Activated naive CD8-positive, alpha-beta T cell (primary cell): ENCODE results near the gene DOCK1.

Experiments used
- H3K27ac Mint-ChIP-seq: one replicate; pipeline ENCODE4 v1.8.0; 2021; ENCODE audit warnings: mixed read lengths
- H3K27me3 Mint-ChIP-seq: one replicate; pipeline ENCODE4 v1.8.0; 2021; ENCODE audit warnings: mixed read lengths
- H3K36me3 Mint-ChIP-seq: one replicate; pipeline ENCODE4 v1.8.0; 2021; ENCODE audit warnings: mixed read lengths
- H3K4me1 Mint-ChIP-seq: one replicate; pipeline ENCODE4 v1.8.0; 2021; ENCODE audit warnings: low read depth, mixed read lengths
- H3K4me3 Mint-ChIP-seq: one replicate; pipeline ENCODE4 v1.8.0; 2021; ENCODE audit warnings: mild to moderate bottlenecking, mixed read lengths
- H3K9me3 Mint-ChIP-seq: one replicate; pipeline ENCODE4 v1.8.0; 2021; ENCODE audit warnings: low read depth, mixed read lengths

The DOCK1 gene

GRCh38 chr10:126972635-126973414, 67.6 kb downstream of the DOCK1 start:
- no peaks in the 10 kb centered on the region for H3K9me3 Mint-ChIP-seq
- no peaks in the 10 kb centered on the region for H3K27me3 Mint-ChIP-seq
- H3K4me3 Mint-ChIP-seq, result no peak overlapping the region
- H3K36me3 Mint-ChIP-seq, result no peaks in the 10 kb centered on the region
- no peaks in the 10 kb centered on the region for H3K4me1 Mint-ChIP-seq
- no peak overlapping the region for H3K27ac Mint-ChIP-seq

- Mint-ChIP-seq H3K27me3 (no peaks in the 10 kb centered on the region), H3K36me3 (no peaks in the 10 kb centered on the region), H3K9me3 (no peaks in the 10 kb centered on the region), H3K4me1 (no peaks in the 10 kb centered on the region), H3K4me3 (no peak overlapping the region), H3K27ac (no peak overlapping the region)
Measured at GRCh38 chr10:126975221-126975620, 70.0 kb downstream of the DOCK1 start.

GRCh38 chr10:126977216-126977615, 72.0 kb downstream of the DOCK1 start:
- Mint-ChIP-seq H3K4me1 (no peaks in the 10 kb centered on the region), H3K4me3 (no peak overlapping the region), H3K36me3 (no peaks in the 10 kb centered on the region), H3K27me3 (no peaks in the 10 kb centered on the region), H3K27ac (no peak overlapping the region), H3K9me3 (no peaks in the 10 kb centered on the region)

GRCh38 chr10:126979311-126979710, 74.1 kb downstream of the DOCK1 start:
- H3K36me3 Mint-ChIP-seq, result no peaks in the 10 kb centered on the region

GRCh38 chr10:126993208-126993607, 88.0 kb downstream of the DOCK1 start:
- no peaks in the 10 kb centered on the region for H3K36me3 Mint-ChIP-seq
- H3K4me1 Mint-ChIP-seq, result no peaks in the 10 kb centered on the region
- no peaks in the 10 kb centered on the region for H3K27me3 Mint-ChIP-seq
- no peaks in the 10 kb centered on the region for H3K9me3 Mint-ChIP-seq
- no peak overlapping the region for H3K27ac Mint-ChIP-seq
- H3K4me3 Mint-ChIP-seq, result no peak overlapping the region

More at GRCh38 chr10:126979311-126979710, 74.1 kb downstream of the DOCK1 start:
- H3K27me3 Mint-ChIP-seq, result no peaks in the 10 kb centered on the region
- H3K27ac Mint-ChIP-seq, result no peak overlapping the region
- H3K9me3 Mint-ChIP-seq, result no peaks in the 10 kb centered on the region
- H3K4me1 Mint-ChIP-seq, result no peaks in the 10 kb centered on the region
- H3K4me3 Mint-ChIP-seq, result no peak overlapping the region

- H3K9me3 Mint-ChIP-seq, result peaks cover 4% of the 10 kb centered on the region
- no peaks in the 10 kb centered on the region for H3K27me3 Mint-ChIP-seq
- no peak overlapping the region for H3K27ac Mint-ChIP-seq
- H3K4me1 Mint-ChIP-seq, result no peaks in the 10 kb centered on the region
- no peaks in the 10 kb centered on the region for H3K36me3 Mint-ChIP-seq
- no peak overlapping the region for H3K4me3 Mint-ChIP-seq
Measured at GRCh38 chr10:126997801-126998590, 92.8 kb downstream of the DOCK1 start.

- no peak overlapping the region for H3K4me3 Mint-ChIP-seq
- H3K27ac Mint-ChIP-seq, result no peak overlapping the region
- H3K27me3 Mint-ChIP-seq, result no peaks in the 10 kb centered on the region
- H3K36me3 Mint-ChIP-seq, result no peaks in the 10 kb centered on the region
- H3K4me1 Mint-ChIP-seq, result no peaks in the 10 kb centered on the region
- peaks cover 4% of the 10 kb centered on the region for H3K9me3 Mint-ChIP-seq
Measured at GRCh38 chr10:127000598-127000997, 95.4 kb downstream of the DOCK1 start.

- peaks cover 4% of the 10 kb centered on the region for H3K9me3 Mint-ChIP-seq
- no peaks in the 10 kb centered on the region for H3K4me1 Mint-ChIP-seq
- H3K4me3 Mint-ChIP-seq, result no peak overlapping the region
- H3K36me3 Mint-ChIP-seq, result no peaks in the 10 kb centered on the region
- H3K27ac Mint-ChIP-seq, result no peak overlapping the region
- no peaks in the 10 kb centered on the region for H3K27me3 Mint-ChIP-seq
Measured at GRCh38 chr10:127003032-127003685, 97.9 kb downstream of the DOCK1 start.

- Mint-ChIP-seq H3K36me3 (no peaks in the 10 kb centered on the region), H3K4me1 (no peaks in the 10 kb centered on the region), H3K27me3 (peaks cover 2% of the 10 kb centered on the region), H3K4me3 (no peak overlapping the region), H3K9me3 (no peaks in the 10 kb centered on the region), H3K27ac (no peak overlapping the region)
Measured at GRCh38 chr10:127006453-127006852, 101.2 kb downstream of the DOCK1 start.

- H3K9me3 Mint-ChIP-seq, result no peaks in the 10 kb centered on the region
- no peak overlapping the region for H3K27ac Mint-ChIP-seq
- no peaks in the 10 kb centered on the region for H3K36me3 Mint-ChIP-seq
- no peaks in the 10 kb centered on the region for H3K4me1 Mint-ChIP-seq
- H3K27me3 Mint-ChIP-seq, result peaks cover 2% of the 10 kb centered on the region
- H3K4me3 Mint-ChIP-seq, result no peak overlapping the region
Measured at GRCh38 chr10:127009366-127009765, 104.1 kb downstream of the DOCK1 start.

GRCh38 chr10:127011174-127011573, 105.9 kb downstream of the DOCK1 start:
- Mint-ChIP-seq H3K36me3 (no peaks in the 10 kb centered on the region), H3K9me3 (no peaks in the 10 kb centered on the region), H3K4me1 (no peaks in the 10 kb centered on the region), H3K27me3 (peaks cover 2% of the 10 kb centered on the region), H3K27ac (no peak overlapping the region), H3K4me3 (no peak overlapping the region)

GRCh38 chr10:127012071-127012768, 107.0 kb downstream of the DOCK1 start:
- Mint-ChIP-seq H3K36me3 (no peaks in the 10 kb centered on the region), H3K27ac (no peak overlapping the region), H3K4me1 (no peaks in the 10 kb centered on the region), H3K9me3 (no peaks in the 10 kb centered on the region), H3K27me3 (peaks cover 2% of the 10 kb centered on the region), H3K4me3 (no peak overlapping the region)

GRCh38 chr10:127012769-127013152, 107.5 kb downstream of the DOCK1 start:
- Mint-ChIP-seq H3K27me3 (peaks cover 2% of the 10 kb centered on the region), H3K9me3 (no peaks in the 10 kb centered on the region), H3K4me1 (no peaks in the 10 kb centered on the region), H3K36me3 (no peaks in the 10 kb centered on the region), H3K4me3 (no peak overlapping the region), H3K27ac (no peak overlapping the region)

GRCh38 chr10:127013211-127013656, 108.0 kb downstream of the DOCK1 start:
- H3K4me1 Mint-ChIP-seq, result no peaks in the 10 kb centered on the region
- no peak overlapping the region for H3K27ac Mint-ChIP-seq
- H3K9me3 Mint-ChIP-seq, result no peaks in the 10 kb centered on the region
- H3K4me3 Mint-ChIP-seq, result no peak overlapping the region
- H3K36me3 Mint-ChIP-seq, result no peaks in the 10 kb centered on the region
- peaks cover 2% of the 10 kb centered on the region for H3K27me3 Mint-ChIP-seq
